Mucosa of rectum (tissue), 2 donors: ENCODE data around the gene PTPRD.

Source experiments
- H3K27ac ChIP-seq, 2 donors: one replicate each; pipeline ENCODE4 v1.7.0; 2013; ENCODE audit warnings: inconsistent platforms in 2 of 2, low read depth in 2 of 2, low read length in 2 of 2
- H3K27me3 ChIP-seq, 2 donors: one replicate each; pipeline ENCODE4 v1.7.0; 2013; ENCODE audit warnings: low read length in 2 of 2; ENCODE audit not compliant: control insufficient read depth in 2 of 2, insufficient read depth in 2 of 2
- H3K36me3 ChIP-seq, 2 donors: one replicate each; pipeline ENCODE4 v1.7.0; 2013; ENCODE audit warnings: low read length in 2 of 2; ENCODE audit not compliant: control insufficient read depth in 2 of 2, insufficient read depth in 2 of 2
- H3K4me1 ChIP-seq, 2 donors: one replicate each; pipeline ENCODE4 v1.7.0; 2013; ENCODE audit warnings: low read length in 2 of 2, mild to moderate bottlenecking in 1 of 2; ENCODE audit not compliant: control insufficient read depth in 2 of 2, insufficient read depth in 2 of 2
- H3K4me3 ChIP-seq, 2 donors: one replicate each; pipeline ENCODE4 v1.7.0; 2013; ENCODE audit warnings: low read length in 2 of 2
- H3K9ac ChIP-seq, 2 donors: one replicate each; pipeline ENCODE4 v1.7.0; 2013; ENCODE audit warnings: low read length in 2 of 2, low read depth in 1 of 2, mild to moderate bottlenecking in 1 of 2
- H3K9me3 ChIP-seq, 2 donors: one replicate each; pipeline ENCODE4 v1.7.0; 2013; ENCODE audit warnings: low read length in 2 of 2; ENCODE audit not compliant: control insufficient read depth in 2 of 2
- donor health status: healthy.
- donor health status: Normal muscosa, but diverticular disease.

PTPRD gene

DNA sequence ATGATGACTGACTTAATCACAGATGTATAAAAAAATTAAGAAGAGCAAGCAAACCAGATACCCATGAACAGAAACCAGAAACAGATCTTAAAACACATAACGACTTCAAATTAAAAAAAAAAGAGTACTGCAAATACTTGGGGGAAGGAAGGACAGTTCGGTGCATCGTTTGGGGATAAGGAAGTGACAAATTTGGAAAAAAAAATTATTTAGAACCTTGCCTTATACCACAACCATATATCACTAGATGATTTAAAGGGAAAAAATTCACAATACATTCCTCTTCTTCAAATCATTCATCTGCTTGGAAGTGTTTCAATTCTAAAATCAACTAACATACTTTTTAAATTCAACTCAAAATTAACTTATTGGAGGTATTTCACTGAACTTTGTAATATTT, 1774.7 kb downstream of the PTPRD start:
- H3K27ac ChIP-seq, result no peak overlapping the region
- no peaks in the 10 kb centered on the region for H3K4me1 ChIP-seq
- H3K36me3 ChIP-seq, result no peaks in the 10 kb centered on the region
- H3K4me3 ChIP-seq, result no peak overlapping the region
- no peaks in the 10 kb centered on the region for H3K27me3 ChIP-seq
- no peak overlapping the region for H3K9ac ChIP-seq
- no peaks in the 10 kb centered on the region for H3K9me3 ChIP-seq

DNA sequence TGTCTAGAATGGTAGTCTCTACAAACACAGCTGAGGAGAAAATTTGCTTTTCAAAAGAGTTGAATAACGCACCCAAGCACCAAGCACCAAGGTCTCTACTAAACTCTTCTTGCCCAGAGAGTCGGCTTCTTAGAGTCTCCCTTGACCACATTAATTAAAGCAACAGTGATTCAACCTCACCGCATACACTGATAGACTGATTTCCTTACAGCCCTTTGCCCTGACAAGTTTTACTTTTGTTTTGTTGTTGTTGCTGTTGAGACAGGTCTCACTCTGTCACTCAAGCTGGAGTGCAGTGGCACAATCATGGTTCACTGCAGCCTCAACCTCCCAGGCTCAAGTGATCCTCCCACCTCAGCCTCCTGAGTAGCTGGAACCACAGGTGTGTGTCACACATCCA, 1777.5 kb downstream of the PTPRD start:
- H3K9ac ChIP-seq, result no peak overlapping the region
- H3K27me3 ChIP-seq, result no peaks in the 10 kb centered on the region
- H3K4me3 ChIP-seq, result no peak overlapping the region
- H3K9me3 ChIP-seq, result no peaks in the 10 kb centered on the region
- H3K27ac ChIP-seq, result no peak overlapping the region
- no peaks in the 10 kb centered on the region for H3K4me1 ChIP-seq
- no peaks in the 10 kb centered on the region for H3K36me3 ChIP-seq

GRCh38 chr9:8832955-8833354, 1779.8 kb downstream of the PTPRD start:
- H3K9ac ChIP-seq, result no peak overlapping the region
- no peaks in the 10 kb centered on the region for H3K9me3 ChIP-seq
- no peak overlapping the region for H3K4me3 ChIP-seq
- no peaks in the 10 kb centered on the region for H3K4me1 ChIP-seq
- no peaks in the 10 kb centered on the region for H3K27me3 ChIP-seq
- H3K27ac ChIP-seq, result no peak overlapping the region
- H3K36me3 ChIP-seq, result no peaks in the 10 kb centered on the region

DNA sequence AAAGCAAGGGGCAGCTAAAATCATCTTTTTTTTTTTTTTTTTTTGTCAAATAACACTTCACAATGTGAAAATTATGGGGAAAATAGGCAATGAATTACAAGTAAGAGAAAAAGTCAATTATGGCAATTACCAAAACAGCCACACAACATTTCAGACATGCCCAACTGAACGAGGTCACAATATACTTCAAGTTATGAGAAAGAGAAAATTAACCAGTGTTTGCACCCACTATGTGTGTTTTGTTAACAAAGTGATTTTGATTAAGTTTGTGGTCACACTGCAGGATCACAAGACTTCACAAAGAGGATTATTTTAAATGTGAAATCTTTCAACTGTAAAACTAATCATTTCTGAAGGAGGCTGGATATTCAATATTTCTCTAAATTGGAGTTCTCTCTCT, 1780.4 kb downstream of the PTPRD start:
- no peaks in the 10 kb centered on the region for H3K4me1 ChIP-seq
- no peak overlapping the region for H3K9ac ChIP-seq
- H3K4me3 ChIP-seq, result no peak overlapping the region
- no peak overlapping the region for H3K27ac ChIP-seq
- H3K27me3 ChIP-seq, result no peaks in the 10 kb centered on the region
- H3K9me3 ChIP-seq, result no peaks in the 10 kb centered on the region
- H3K36me3 ChIP-seq, result no peaks in the 10 kb centered on the region

DNA sequence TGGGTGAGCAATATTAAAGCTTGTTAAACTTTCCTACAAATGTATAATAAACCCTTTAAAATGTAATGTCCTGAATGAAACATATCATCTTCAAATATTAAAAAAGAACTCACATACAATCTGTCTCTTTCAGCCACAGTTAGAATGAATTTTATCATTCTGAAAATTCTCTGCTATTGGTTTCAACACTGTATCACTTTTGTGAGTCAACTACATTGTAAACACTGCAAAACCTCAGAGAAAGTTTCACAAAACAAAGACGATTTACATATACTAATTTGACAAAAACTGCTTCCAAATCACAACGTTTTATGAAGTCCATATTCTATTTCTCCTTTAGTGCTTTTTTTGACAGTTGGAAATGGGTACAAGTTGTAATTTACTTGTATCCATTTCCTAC, 1781.2 kb downstream of the PTPRD start:
- H3K27ac ChIP-seq, result no peak overlapping the region
- no peak overlapping the region for H3K9ac ChIP-seq
- H3K36me3 ChIP-seq, result no peaks in the 10 kb centered on the region
- no peaks in the 10 kb centered on the region for H3K27me3 ChIP-seq
- H3K9me3 ChIP-seq, result no peaks in the 10 kb centered on the region
- no peaks in the 10 kb centered on the region for H3K4me1 ChIP-seq
- H3K4me3 ChIP-seq, result no peak overlapping the region

- no peak overlapping the region for H3K27ac ChIP-seq
- no peaks in the 10 kb centered on the region for H3K4me1 ChIP-seq
- H3K4me3 ChIP-seq, result no peak overlapping the region
- H3K27me3 ChIP-seq, result no peaks in the 10 kb centered on the region
- no peaks in the 10 kb centered on the region for H3K9me3 ChIP-seq
- no peak overlapping the region for H3K9ac ChIP-seq
- no peaks in the 10 kb centered on the region for H3K36me3 ChIP-seq
Measured at GRCh38 chr9:8826281-8826680, 1786.5 kb downstream of the PTPRD start.

DNA sequence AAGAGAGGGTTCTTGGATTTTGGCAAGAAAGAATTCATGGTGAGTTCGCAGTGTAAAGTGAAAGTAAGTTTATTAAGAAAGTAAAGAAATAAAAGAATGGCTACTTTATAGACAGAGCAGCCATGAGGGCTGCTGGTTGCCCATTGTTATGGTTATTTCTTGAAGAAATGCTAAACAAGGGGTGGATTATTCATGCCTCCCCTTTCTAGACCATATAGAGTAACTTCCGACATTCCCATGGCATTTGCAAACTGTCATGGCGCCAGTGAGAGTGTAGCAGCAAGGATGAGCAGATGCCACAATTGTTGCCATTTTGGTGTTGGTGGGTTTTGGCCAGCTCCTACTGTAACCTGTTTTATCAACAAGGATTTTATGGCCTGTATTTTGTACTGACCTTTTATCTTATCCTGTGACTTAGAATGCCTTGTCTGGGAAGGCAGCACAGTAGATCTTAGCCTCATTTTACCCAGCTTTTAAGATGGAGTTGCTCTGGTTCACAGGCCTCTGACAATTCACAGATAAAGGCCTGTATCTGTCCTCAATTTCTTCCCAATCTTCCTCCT, 1787.1 kb downstream of the PTPRD start:
- Histone ChIP-seq H3K9me3 (no peaks in the 10 kb centered on the region), H3K36me3 (no peaks in the 10 kb centered on the region), H3K4me3 (no peak overlapping the region), H3K9ac (no peak overlapping the region), H3K27ac (no peak overlapping the region), H3K4me1 (no peaks in the 10 kb centered on the region), H3K27me3 (no peaks in the 10 kb centered on the region)

- H3K4me1 ChIP-seq, result no peaks in the 10 kb centered on the region
- H3K4me3 ChIP-seq, result no peak overlapping the region
- H3K27ac ChIP-seq, result no peak overlapping the region
- no peaks in the 10 kb centered on the region for H3K27me3 ChIP-seq
- H3K36me3 ChIP-seq, result no peaks in the 10 kb centered on the region
- no peaks in the 10 kb centered on the region for H3K9me3 ChIP-seq
- no peak overlapping the region for H3K9ac ChIP-seq
Measured at GRCh38 chr9:8823131-8823895, 1789.5 kb downstream of the PTPRD start.

- Histone ChIP-seq H3K9me3 (no peaks in the 10 kb centered on the region), H3K27ac (no peak overlapping the region), H3K9ac (no peak overlapping the region), H3K4me1 (no peaks in the 10 kb centered on the region), H3K36me3 (no peaks in the 10 kb centered on the region), H3K4me3 (no peak overlapping the region), H3K27me3 (no peaks in the 10 kb centered on the region)
Measured at GRCh38 chr9:8822667-8823025, 1790.2 kb downstream of the PTPRD start.

GRCh38 chr9:8821910-8822666, 1790.7 kb downstream of the PTPRD start:
- H3K27me3 ChIP-seq, result no peaks in the 10 kb centered on the region
- no peaks in the 10 kb centered on the region for H3K4me1 ChIP-seq
- H3K27ac ChIP-seq, result no peak overlapping the region
- no peaks in the 10 kb centered on the region for H3K9me3 ChIP-seq
- H3K36me3 ChIP-seq, result no peaks in the 10 kb centered on the region
- no peak overlapping the region for H3K9ac ChIP-seq
- no peak overlapping the region for H3K4me3 ChIP-seq
